Glomerular endothelial cell (primary cell): ENCODE results near the gene LHFPL3. TPM values are rescaled to one million over a fixed set of nuclear protein-coding genes. Genes with fewer than 3 reads are reported as not detected.

Source experiments
- DNase-seq: peaks from one replicate; pipeline ENCODE4 v3.0.0-alpha.2; 2011; ENCODE audit warnings: low read depth, low spot score; ENCODE audit errors: extremely low read depth
- total RNA-seq: library from RNA; depleted of rRNA; stranded (reverse); fragments of >200 nt; gene quantifications from 2 replicates; pipeline ENCODE4 v1.2.3, GENCODE V29; 2015

The LHFPL3 gene
- total RNA-seq, 1 donor from 2014 or later: not detected

GRCh38 chr7:104469166-104469820, 140.9 kb downstream of the LHFPL3 start:
- no peak for DNase-seq

DNA sequence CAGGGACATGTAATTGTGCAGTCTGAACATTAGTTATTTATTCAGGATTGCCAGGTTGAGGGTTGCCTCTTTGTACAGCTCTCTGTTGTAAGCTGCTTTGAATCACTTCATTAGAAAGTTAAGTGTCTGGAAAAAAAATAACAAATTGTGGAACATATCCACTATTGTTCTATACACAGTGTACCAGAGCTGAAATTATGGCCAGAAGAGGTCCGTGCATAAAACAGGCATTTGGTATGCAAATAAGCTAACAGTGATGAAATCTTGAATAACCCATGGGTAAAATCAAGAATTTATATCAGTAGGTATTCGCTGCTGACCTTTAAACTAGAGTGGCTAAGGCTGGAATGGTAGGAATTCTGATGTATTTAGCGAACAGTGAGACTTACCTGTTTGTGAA, 152.1 kb downstream of the LHFPL3 start:
- no peak for DNase-seq

- DNase-seq: no peak
These were observed 154.1 kb downstream of the LHFPL3 start for GRCh38 chr7:104482362-104483037.

GRCh38 chr7:104486931-104487330, 158.5 kb downstream of the LHFPL3 start:
- no peak for DNase-seq

GRCh38 chr7:104487642-104488041, 159.2 kb downstream of the LHFPL3 start:
- no peak for DNase-seq

DNA sequence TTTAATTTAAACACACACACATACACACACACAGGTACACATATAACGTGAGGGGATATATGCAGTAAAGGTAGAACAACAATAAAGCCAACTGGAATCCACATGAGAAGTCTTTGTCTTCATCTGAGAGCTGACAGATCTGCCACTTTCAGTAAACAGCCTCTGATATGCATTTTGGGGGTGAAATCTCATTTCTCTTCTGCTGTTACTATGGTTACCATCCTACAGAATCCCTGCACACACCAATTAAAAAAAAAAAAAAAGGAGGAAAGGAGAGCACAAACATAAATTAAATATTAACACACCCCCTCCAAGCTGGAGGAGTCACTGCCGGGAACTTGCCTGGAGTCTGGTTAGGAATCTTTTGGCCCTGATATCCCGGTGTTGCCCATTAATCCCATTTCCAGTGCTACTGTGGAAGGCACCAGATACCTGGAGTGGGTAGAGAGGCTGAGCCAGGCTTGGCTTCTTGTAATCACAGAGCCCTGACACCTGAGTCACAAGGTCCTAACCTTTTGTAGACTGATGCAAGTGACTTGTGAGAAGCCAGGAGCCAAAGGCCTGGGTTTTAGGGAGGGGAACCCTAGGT, 169.1 kb downstream of the LHFPL3 start:
- DNase-seq: no peak

- DNase-seq: no peak
These were observed 171.6 kb downstream of the LHFPL3 start for GRCh38 chr7:104499975-104500374.

DNA sequence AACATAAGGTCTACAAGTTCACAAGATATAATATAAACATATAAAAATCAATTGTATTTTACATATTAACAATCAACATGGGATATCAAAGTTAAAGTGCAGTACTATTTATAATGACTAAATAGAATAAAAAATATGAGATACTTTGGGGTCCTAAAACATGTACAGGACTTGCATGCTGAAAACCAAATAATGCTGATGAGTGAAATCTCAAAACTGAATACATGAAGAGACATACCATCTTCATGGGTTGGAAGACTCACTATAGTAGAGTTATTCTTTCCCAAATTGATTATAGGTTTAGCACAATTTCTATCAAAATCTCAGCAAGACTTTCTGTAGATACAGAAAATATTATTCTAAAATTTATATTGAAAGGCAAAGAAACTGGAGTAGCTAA, 181.5 kb downstream of the LHFPL3 start:
- no peak for DNase-seq

DNA sequence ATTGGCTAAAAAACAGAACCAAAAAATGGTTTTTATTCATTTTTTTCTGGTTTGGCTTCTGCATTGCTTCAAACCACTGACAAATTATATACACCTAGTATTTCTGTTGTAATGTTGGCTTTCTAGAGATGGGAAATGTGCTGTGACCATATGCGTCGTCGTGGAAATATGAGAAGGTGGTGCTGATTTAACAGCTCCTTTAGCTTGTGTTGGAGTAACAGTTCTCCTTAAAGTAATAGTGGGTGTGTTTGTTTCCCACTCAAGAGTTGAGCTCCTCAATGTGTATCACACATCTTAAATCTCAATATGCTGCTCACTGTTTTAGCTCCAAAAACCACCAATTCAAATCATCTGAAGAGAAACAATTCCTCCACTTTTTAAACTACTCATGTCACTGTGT, 196.4 kb downstream of the LHFPL3 start:
- DNase-seq: no peak

- no peak for DNase-seq
These were observed 199.7 kb downstream of the LHFPL3 start for GRCh38 chr7:104528142-104528541.

GRCh38 chr7:104529567-104529966, 201.2 kb downstream of the LHFPL3 start:
- no peak for DNase-seq

GRCh38 chr7:104530251-104530650, 201.8 kb downstream of the LHFPL3 start:
- no peak for DNase-seq

GRCh38 chr7:104534149-104534548, 205.7 kb downstream of the LHFPL3 start:
- no peak for DNase-seq

GRCh38 chr7:104535841-104536240, 207.4 kb downstream of the LHFPL3 start:
- DNase-seq: no peak

- no peak for DNase-seq
These were observed 208.6 kb downstream of the LHFPL3 start for GRCh38 chr7:104536956-104537355.

- no peak for DNase-seq
These were observed 209.7 kb downstream of the LHFPL3 start for GRCh38 chr7:104538152-104538551.

GRCh38 chr7:104541897-104542296, 213.5 kb downstream of the LHFPL3 start:
- DNase-seq: no peak

DNA sequence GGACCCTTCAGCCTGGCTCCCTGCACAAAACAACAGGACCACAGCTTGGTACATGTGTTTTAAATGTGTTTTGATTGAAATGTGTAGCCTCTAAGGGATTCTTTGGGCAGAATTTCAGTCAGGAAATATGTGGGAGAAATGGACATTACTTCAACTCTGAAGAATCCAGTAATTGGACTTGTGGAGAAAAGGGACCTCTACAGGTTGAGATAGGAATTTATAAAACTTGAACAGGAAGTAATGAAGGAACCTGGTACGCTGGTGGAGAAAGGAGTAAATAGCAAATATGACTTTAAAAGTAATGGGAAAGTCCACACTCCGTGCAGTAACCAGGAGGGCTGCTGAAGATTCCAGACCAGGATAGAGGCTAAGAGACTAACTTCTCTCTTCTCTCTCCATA, 220.5 kb downstream of the LHFPL3 start:
- no peak for DNase-seq

DNA sequence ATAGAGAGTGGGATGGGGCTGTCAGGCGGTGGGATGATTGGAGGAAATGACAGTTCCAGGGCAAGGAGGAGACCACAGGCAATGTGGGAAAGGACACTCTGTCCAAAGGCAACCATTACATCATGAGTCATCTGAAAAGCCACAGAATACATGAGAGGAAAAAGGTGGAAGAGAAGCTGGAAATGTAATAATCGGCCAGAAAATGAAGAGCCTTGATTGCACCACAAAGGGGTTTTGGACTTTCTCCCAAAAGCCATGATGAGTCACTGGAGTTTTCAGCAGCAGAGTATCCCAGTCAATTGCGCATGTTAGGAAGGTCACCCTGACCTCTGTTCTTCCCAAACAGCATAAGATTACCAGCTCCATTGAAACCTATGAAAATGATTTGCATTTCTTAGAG, 222.0 kb downstream of the LHFPL3 start:
- no peak for DNase-seq

DNA sequence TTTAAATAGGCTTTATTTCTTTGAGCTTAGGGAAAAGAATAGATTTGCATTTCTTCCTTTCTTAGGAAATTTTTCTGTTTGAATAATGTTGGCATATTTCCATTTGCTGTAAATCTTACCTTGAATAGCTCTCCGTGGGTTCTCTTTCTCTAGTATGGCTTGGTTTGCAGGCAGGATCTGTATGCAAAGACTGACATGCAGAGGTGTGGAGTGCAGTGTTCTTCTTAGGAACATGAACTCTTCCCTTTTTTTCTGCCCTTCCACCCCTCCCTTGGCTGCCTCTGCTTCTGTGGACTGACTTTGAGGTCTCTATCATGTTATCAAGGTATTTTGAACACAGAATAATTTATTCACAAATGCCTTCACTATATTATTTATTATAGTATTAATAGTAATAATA, 222.8 kb downstream of the LHFPL3 start:
- DNase-seq: no peak

- DNase-seq: no peak
These were observed 223.7 kb downstream of the LHFPL3 start for GRCh38 chr7:104552102-104552501.

GRCh38 chr7:104553074-104553473, 224.7 kb downstream of the LHFPL3 start:
- no peak for DNase-seq
